GM13977 (cell line): ENCODE results near the gene INO80E.

ENCODE experiments used
- DNase-seq: peaks from one replicate; pipeline ENCODE4 v3.0.0; 2012; ENCODE audit warnings: low spot score
- in situ Hi-C: fragments of 300-500 bp; cut with MboI; formaldehyde crosslinking; loops from one replicate; pipeline ENCODE4 v1.12.0; 2022; ENCODE audit warnings: low sequenced_read_pairs, low pct_unique_long_range_greater_than_20kb, mixed read lengths, inconsistent platforms; ENCODE audit not compliant: unreplicated experiment
- TF ChIP-seq, protein P1 (sequence below): IDR thresholded peaks from 2 replicates; pipeline ENCODE4 v1.5.1; 2012; ENCODE audit warnings: mild to moderate bottlenecking, control low read depth; ENCODE audit not compliant: insufficient read depth; ENCODE audit errors: extremely low read depth, missing control alignments

Gene INO80E

DNA sequence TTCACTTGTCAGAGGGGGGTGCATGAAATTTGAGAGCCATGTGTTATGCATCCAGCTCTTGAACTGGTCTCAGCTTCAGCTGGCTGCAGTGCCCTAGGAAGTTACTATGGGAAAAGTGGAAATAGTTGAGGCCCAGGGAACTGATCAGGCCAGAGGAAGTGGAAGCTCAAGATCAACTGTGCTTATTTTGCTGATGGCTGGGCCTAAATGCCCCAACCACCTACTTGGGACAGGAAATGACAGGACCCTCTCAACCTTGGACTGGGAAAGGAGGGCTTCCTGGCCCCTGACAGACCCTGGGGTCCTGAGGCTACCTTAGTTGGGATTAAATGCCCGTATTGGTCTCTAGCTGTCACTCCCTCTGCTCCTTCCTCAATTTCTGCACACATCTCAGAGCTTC, 23.5 kb upstream of the INO80E start:
- in situ Hi-C loops: no loop called here
- no peak for DNase-seq

DNA sequence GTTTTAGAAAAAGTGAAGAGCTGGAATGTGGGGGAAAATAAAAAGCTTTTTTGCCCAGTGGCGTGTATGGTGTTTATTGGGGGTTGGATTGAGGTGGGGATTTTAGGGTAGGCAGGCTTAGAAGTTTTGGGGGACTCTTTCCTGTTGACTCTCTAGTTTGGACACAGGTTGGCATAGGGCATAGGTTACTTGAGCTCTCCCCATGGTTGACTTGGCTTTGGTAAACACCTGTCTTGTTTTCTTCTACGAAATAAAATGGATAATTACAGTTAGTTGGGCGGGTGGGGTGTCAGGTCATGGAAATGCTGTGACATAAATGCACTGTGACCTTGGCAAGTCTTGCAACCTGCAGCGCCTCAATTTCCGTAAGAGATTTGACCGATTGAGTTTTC, 23.1 kb upstream of the INO80E start:
- TF ChIP-seq, protein P1, sequence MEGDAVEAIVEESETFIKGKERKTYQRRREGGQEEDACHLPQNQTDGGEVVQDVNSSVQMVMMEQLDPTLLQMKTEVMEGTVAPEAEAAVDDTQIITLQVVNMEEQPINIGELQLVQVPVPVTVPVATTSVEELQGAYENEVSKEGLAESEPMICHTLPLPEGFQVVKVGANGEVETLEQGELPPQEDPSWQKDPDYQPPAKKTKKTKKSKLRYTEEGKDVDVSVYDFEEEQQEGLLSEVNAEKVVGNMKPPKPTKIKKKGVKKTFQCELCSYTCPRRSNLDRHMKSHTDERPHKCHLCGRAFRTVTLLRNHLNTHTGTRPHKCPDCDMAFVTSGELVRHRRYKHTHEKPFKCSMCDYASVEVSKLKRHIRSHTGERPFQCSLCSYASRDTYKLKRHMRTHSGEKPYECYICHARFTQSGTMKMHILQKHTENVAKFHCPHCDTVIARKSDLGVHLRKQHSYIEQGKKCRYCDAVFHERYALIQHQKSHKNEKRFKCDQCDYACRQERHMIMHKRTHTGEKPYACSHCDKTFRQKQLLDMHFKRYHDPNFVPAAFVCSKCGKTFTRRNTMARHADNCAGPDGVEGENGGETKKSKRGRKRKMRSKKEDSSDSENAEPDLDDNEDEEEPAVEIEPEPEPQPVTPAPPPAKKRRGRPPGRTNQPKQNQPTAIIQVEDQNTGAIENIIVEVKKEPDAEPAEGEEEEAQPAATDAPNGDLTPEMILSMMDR: no peak
- no peak for DNase-seq
- in situ Hi-C loops: no loop called here

More for the DNA sequence above, 23.5 kb upstream of the INO80E start:
- TF ChIP-seq, protein P1: no peak

DNA sequence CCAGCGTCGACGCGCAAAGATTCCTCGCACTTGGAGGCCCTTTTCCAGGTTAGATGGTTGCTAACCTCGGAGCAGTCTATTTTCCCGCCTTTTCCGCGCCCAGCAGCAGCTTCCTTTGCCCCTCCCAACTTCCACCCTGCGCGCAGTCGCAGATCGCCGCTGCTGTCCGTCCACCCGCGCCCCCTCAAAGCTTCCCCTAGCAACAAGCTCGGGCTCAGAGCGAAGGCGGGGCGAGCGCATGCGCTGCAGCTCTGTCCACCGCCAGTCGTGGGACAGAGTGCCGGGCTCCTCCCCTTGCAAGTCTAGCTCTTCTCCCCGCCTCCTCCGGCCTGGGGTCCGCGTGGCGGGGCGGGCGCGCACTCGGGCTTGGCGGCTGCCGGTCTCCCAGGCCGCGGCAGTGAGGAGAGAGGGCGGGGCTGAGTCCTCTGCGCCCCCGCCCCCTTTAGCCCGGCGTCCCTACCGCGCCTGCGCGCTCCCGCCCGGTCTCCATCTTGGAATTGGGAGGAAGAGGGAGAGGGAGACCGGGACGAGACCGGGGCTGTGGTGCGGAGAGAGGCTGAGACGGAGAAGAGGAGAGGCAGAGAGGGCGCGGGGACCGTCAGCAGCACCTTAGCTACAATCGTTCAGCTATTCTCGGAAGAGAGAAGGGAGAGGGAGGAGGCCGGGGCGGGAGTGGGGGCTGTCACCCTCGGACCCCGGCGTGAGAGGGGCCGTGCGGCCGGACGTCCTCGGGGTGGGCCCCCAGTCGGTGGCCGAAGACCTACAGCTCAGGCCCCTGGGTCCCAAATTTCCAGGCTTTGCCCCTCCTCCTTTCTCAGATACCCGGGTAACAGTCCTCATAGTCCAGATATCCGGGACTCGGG, 22.4 kb upstream of the INO80E start, which contains the start of gene TAOK2:
TSS of gene TAOK2 (plus strand) at position 485 of the 863 bp plus-strand sequence. CDS start 3,905 bp downstream, outside the sequence.
- DNase-seq: peak; percentile 100

DNA sequence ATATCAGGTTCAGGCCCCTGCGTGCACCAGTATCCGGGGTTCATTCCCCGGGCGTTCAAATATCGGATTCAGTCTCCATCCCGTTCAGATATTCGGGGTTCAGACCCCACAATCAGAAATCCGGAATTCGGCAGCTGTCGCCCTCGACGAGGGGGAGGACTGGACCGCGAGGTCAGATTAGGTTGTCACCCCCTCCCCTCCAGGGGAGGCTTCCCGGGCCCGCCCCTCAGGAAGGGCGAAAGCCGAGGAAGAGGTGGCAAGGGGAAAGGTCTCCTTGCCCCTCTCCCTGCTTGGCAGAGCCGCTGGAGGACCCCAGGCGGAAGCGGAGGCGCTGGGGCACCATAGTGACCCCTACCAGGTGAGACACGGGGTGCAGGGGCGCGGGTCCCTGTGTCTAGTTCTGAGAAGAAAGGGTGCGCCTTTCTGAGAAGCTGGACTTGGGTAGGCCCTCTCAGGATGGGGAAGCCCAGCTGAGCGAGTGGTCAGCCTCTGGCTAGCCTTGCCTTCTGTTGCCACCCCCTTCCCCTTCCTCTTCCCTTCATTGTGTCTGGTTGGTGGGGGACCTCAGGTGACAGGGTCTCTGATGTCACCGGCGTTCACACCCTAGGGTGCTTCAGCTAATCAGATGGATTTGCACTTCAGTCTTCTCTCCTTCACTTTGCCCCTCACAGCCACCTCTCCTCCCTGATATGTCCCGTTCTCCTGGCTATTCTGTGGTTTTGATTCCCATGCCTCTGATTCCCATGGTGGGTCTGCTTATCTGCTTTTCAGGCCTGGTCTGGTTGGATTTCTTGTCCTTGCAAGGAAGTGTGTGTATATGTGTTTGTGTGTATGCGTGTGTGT, 21.5 kb upstream of the INO80E start:
- in situ Hi-C loops: no loop called here
- TF ChIP-seq, protein P1: peak; percentile 10
- DNase-seq: no peak

More for the DNA sequence above, 22.4 kb upstream of the INO80E start, which contains the start of gene TAOK2:
- in situ Hi-C loops: no loop called here
- TF ChIP-seq, protein P1: no peak

DNA sequence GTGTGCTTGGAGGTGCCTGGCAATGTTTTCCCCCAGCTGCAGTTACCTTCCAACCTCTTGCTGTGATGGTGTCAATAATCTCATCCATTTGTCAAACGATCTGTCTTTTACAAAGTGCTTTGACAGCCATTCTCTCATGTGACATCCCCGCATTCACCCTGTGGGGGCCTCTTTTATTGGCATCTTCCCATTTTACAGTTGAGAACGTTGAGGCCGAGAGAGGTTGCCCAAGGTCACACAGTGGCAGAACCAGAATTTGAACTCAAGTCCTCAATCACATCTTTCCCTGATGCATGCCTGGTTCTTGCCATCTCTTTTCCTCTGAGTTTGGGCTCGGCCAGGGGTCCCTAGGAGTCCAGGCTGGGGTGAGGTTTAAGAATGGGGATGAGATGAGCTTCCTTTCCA, 20.9 kb upstream of the INO80E start:
- TF ChIP-seq, protein P1: no peak
- in situ Hi-C loops: no loop called here
- DNase-seq: no peak

DNA sequence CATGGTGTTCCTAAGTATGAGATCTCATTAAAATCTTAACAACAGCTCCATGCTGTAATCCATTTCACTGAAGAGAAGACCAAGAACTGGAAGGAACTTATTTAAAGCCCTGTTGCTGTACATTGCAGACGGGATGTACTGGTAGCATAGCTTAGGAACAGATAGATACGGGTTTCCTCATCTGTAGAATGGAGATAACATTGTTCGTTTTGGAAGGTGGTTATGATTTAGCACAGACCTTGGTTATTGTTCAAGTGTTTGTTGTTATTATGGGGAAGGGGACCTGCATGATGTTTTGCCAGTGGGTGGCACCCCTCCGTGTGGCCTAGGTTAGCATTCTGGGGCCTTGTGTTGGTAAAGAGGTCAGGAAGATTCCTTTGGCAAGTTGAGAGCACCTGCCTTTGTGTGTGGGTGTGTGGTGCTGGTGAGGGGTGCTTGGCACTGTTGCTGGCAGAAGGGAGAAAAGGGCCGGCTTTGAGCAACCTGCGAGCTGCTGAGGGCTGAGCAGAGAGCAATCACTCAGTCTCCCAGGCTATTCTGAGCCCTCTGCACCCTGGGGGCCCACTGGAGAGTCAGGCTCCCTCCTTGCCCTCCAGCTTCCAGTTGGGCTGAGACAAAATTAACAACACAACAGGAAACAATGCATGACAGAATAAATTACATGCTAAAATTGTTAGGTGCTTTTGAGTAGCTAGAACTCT, 20.1 kb upstream of the INO80E start:
- no peak for DNase-seq
- TF ChIP-seq, protein P1: no peak
- in situ Hi-C loops: no loop called here
